Neural progenitor cell (in vitro differentiated cells): Measurements from ENCODE around the gene MRPL40.

Experiments
- EZH2 ChIP-seq: fragments of 200-600 bp; sonication (generic); IDR thresholded peaks from 2 replicates; pipeline ENCODE4 v1.6.1; 2017; ENCODE audit warnings: antibody characterized with exemption, mild to moderate bottlenecking, moderate library complexity
- EZH2phosphoT487 ChIP-seq: fragments of 200-600 bp; sonication (generic); IDR thresholded peaks from 2 replicates; pipeline ENCODE4 v1.6.1; 2017; ENCODE audit warnings: antibody characterized with exemption
- TF ChIP-seq, protein P1 (sequence below): fragments of 200-600 bp; sonication (generic); IDR thresholded peaks from 2 replicates; pipeline ENCODE4 v1.5.1; 2017; ENCODE audit warnings: antibody characterized with exemption, mild to moderate bottlenecking

- TF ChIP-seq, protein P1, sequence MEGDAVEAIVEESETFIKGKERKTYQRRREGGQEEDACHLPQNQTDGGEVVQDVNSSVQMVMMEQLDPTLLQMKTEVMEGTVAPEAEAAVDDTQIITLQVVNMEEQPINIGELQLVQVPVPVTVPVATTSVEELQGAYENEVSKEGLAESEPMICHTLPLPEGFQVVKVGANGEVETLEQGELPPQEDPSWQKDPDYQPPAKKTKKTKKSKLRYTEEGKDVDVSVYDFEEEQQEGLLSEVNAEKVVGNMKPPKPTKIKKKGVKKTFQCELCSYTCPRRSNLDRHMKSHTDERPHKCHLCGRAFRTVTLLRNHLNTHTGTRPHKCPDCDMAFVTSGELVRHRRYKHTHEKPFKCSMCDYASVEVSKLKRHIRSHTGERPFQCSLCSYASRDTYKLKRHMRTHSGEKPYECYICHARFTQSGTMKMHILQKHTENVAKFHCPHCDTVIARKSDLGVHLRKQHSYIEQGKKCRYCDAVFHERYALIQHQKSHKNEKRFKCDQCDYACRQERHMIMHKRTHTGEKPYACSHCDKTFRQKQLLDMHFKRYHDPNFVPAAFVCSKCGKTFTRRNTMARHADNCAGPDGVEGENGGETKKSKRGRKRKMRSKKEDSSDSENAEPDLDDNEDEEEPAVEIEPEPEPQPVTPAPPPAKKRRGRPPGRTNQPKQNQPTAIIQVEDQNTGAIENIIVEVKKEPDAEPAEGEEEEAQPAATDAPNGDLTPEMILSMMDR = no peak
- no peak for TF ChIP-seq EZH2
- TF ChIP-seq EZH2phosphoT487 = no peak
These were observed 22.7 kb downstream of the MRPL40 start for GRCh38 chr22:19455033-19455432.
